Stimulated activated naive B cell treated with anti-CD40 and anti-IgM and Interleukin-4, amounts not matched to agents 10 μg/mL and 1 μg/mL and 100 μg/mL, for 72 hours (primary cell): ENCODE results near the gene ORAI1.
"Not testable (repeated sequence)": the region's sequence is repeated elsewhere in the genome, so short reads cannot be mapped to it uniquely, and the experiment has no call there.

Experiments
- ATAC-seq, 2 donors: fragments of 150-1000 bp; cut with Tn5 transposase; replicated peaks; 2 replicates each; pipeline ENCODE4 v1.10.0; 2021; ENCODE audit warnings: moderate library complexity in 1 of 2
- DNase-seq: peaks from one replicate; pipeline ENCODE4 v3.0.0; 2021
- H3K27ac Mint-ChIP-seq: one replicate; pipeline ENCODE4 v1.8.0; 2022; ENCODE audit warnings: mild to moderate bottlenecking, mixed read lengths
- H3K27me3 Mint-ChIP-seq, 2 donors: one replicate each; pipeline ENCODE4 v1.8.0; 2022; ENCODE audit warnings: mixed read lengths in 2 of 2
- H3K36me3 Mint-ChIP-seq, 2 donors: one replicate each; pipeline ENCODE4 v1.8.0; 2022; ENCODE audit warnings: mixed read lengths in 2 of 2, mild to moderate bottlenecking in 1 of 2
- H3K4me1 Mint-ChIP-seq, 2 donors: one replicate each; pipeline ENCODE4 v1.8.0; 2022; ENCODE audit warnings: mixed read lengths in 2 of 2, mild to moderate bottlenecking in 1 of 2
- H3K4me3 Mint-ChIP-seq, 2 donors: one replicate each; pipeline ENCODE4 v1.8.0; 2022; ENCODE audit warnings: mild to moderate bottlenecking in 2 of 2, mixed read lengths in 2 of 2, moderate library complexity in 1 of 2
- H3K9me3 Mint-ChIP-seq, 2 donors: one replicate each; pipeline ENCODE4 v1.8.0; 2022; ENCODE audit warnings: mixed read lengths in 2 of 2, mild to moderate bottlenecking in 1 of 2

Gene ORAI1

DNA sequence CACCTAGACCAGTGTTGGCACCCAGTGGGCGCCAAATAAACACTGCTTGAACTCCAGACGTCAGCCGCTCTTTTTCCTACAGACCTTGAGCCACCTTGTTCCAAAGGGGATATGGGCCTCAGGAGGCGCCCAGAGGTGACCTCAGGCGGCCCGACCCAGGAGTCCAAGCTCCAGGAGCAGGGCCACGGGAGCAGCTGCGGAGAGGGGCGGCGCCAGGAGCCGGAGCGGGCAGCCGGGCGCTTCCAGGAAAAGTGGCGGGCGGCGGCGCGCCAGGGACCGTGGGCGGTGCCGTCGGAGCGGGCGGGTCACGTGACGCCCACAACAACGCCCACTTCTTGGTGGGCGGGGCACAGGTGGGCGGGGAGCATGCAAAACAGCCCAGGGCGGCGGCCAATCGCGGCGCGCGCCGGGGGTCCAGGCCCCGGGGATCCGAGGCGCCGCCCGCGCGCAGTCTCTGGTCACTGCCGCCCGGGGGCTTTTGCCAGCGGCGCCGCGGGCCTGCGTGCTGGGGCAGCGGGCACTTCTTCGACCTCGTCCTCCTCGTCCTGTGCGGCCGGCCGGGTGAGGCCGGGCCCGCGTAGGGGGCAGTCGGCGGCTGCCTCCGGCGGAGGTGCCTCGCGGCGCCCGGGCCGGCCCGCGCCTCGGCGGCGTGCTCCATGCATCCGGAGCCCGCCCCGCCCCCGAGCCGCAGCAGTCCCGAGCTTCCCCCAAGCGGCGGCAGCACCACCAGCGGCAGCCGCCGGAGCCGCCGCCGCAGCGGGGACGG, at the start of gene ORAI1:
Gene ORAI1 (plus strand): TSS at position 444 of the 766 bp plus-strand sequence.
- ATAC-seq (peak; percentile 59 to 69), DNase-seq (peak; percentile 93)
- H3K4me1 Mint-ChIP-seq = peaks cover 33 to 54% of the 10 kb centered on the region in 2 donors
- H3K27me3 Mint-ChIP-seq = no peaks in the 10 kb centered on the region
- peak within 1 kb of the TSS; percentile 94 for H3K27ac Mint-ChIP-seq
- H3K36me3 Mint-ChIP-seq = peaks cover 27 to 40% of the 10 kb centered on the region in 2 donors
- peaks cover 0 to 1% of the 10 kb centered on the region in 2 donors for H3K9me3 Mint-ChIP-seq
- peak within 1 kb of the TSS; percentile 90 to 94 for H3K4me3 Mint-ChIP-seq

DNA sequence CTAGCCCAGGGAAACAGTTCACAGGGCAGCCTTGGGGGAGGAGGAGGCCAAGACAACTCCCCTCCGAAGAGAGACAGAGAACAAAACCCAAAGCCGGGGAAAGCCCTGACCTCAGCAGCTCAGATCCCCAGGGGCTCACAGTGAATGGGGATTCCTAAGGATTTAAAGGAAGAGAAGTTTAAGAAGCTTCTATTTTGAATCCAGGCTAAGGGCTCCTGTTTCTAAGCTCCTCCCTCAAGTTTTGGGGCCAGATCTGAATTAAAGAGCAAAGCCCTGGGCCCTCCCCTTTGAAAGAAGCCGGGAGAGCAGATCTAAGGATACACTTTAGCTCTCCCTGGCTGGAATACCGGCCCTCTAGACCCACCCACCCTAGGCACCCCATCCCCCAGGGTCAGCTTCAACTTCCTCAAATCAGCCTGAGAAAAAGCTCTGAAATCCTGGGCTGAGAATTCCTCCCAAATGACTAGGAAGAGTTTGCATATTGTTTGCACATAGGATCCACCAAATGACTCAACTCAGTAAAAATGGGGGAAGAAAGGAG, 49.4 kb upstream of the ORAI1 start:
- no peak for ATAC-seq
- Mint-ChIP-seq H3K4me1 (peaks cover 23 to 43% of the 10 kb centered on the region in 2 donors), H3K27ac (no peak overlapping the region)

DNA sequence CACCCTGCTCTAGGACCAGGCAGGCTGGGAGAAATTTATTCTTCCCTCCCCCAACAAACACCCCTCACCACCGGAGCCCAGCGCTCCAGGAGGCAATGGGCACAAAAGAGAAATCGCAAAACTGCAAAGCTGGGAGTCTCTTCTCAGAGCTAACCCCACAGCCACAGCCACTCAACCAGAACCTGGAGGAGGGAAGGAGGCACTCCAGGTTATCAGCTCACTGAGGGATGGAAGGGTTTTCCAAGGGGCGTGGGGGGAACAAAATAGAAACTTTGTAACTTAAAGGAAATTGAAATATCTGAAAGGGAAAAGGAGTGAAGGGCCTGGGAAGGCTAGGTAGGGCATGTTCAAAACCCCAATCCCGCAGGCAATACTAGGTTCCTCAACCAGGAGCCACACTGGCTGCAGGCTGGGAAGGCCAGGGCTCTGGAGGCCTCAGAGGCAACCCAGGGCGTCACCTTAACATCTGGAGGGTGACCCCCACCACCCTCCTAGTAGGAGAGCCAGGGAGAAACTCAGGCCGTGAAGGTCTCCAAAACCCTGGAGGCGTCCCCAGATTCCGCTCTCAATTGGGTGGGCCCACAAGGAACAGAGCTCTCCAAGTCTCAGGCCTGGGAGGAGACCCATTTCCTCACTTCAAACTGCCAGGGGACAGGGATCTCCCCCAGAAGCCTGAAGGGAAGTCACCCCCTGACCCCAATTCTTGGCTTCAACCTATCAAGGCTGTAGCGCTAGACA, 48.7 kb upstream of the ORAI1 start:
- ATAC-seq (no peak), DNase-seq (no peak)
- H3K4me1 Mint-ChIP-seq = peaks cover 27 to 49% of the 10 kb centered on the region in 2 donors
- no peaks in the 10 kb centered on the region for H3K27me3 Mint-ChIP-seq
- H3K4me3 Mint-ChIP-seq = peak overlapping the region in 1 of 2 donors; percentile 9
- no peaks in the 10 kb centered on the region for H3K9me3 Mint-ChIP-seq
- H3K27ac Mint-ChIP-seq = no peak overlapping the region
- peaks cover 4 to 7% of the 10 kb centered on the region in 2 donors for H3K36me3 Mint-ChIP-seq

More for the DNA sequence above, 49.4 kb upstream of the ORAI1 start:
- Mint-ChIP-seq H3K4me3 (peak overlapping the region in 1 of 2 donors; percentile 9), H3K9me3 (no peaks in the 10 kb centered on the region), H3K36me3 (peaks cover 8 to 10% of the 10 kb centered on the region in 2 donors), H3K27me3 (no peaks in the 10 kb centered on the region)
- DNase-seq = no peak

DNA sequence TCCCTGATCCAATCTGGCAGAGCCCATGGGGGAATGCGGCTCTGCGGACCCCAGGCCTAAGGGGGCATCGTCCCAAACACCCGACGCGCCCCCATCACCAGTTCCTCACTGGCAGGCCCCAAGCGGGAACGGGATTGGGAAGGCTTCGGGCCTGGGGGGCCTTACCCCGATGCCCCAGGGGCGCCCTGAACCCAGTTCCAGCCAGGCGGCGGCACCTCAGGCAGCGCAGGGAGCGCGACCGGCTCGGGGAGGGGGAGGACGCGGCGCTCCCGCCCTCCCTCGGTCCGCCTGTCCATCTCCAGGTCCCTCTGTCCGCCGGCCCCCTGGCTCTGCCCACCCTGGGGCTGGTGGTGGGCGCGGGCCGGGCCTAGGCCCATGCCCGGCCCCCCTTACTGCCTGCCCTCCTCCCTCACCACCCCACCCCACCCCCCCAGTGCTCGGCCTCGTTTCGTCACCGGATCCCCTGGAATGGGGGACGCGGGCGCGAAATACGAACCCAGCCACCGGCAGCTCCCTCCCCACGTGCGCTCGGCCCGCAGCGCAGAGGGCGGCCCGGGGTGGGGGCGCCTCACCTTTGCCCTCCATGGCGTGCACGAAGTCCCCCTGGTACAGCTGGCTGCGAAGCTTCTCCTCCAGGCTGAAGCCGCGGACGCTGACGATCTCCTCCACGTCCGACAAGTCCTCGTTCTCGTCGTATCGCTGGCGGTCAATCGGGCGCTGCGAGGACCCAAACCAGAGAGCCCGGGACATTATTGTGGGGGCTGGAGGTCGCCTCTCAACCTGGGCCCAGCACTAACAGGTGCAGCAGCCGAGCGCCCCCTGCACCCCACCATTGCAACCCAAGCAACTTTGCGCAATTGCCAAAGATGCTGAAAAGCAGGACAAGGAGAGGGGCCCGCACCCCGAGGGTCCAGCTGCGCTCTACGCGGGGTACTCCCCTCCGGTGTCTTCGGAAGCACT, 47.8 kb upstream of the ORAI1 start:
- Mint-ChIP-seq H3K27me3 (no peaks in the 10 kb centered on the region), H3K4me3 (peak overlapping the region; percentile 78 to 91), H3K4me1 (peaks cover 29 to 56% of the 10 kb centered on the region in 2 donors), H3K36me3 (peaks cover 4 to 7% of the 10 kb centered on the region in 2 donors), H3K27ac (no peak overlapping the region), H3K9me3 (no peaks in the 10 kb centered on the region)
- no peak for DNase-seq
- ATAC-seq = peak; percentile 4 to 8

DNA sequence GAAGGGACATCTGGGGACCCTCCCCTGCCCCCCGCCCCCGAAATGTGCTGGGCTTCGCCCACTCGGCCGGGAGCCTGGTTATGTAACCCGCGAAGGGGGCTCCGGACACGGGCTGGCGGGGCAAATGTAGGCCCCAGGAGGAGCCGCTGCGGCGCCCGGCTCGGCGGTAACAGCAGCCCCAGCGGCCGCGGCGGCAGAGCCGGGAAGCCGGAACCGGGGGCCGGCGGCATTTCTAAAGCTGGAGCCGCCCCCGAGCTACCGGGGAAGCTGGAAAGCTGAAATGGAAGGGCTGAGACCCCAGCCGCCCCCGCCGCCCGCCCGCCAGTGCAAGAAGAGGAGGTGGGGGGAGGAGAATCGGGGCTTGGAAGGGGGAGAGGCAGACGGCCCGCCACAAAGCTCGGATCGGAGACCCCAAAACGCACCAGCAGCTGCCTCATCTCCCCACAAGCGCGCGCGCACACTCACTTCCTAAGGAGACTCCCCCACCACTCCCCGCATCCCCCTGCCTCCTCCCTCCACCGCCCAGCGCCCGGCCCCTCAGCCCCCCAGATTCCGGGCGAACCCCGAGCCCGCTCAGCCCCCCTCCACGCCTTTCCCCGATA, 47.0 kb upstream of the ORAI1 start:
- ATAC-seq (peak; percentile 22 to 24), DNase-seq (no peak)
- Mint-ChIP-seq H3K27ac (peak overlapping the region; percentile 97), H3K9me3 (no peaks in the 10 kb centered on the region), H3K27me3 (no peaks in the 10 kb centered on the region), H3K4me1 (peaks cover 27 to 49% of the 10 kb centered on the region in 2 donors), H3K36me3 (peaks cover 0 to 2% of the 10 kb centered on the region in 2 donors), H3K4me3 (peak overlapping the region; percentile 90 to 91)

DNA sequence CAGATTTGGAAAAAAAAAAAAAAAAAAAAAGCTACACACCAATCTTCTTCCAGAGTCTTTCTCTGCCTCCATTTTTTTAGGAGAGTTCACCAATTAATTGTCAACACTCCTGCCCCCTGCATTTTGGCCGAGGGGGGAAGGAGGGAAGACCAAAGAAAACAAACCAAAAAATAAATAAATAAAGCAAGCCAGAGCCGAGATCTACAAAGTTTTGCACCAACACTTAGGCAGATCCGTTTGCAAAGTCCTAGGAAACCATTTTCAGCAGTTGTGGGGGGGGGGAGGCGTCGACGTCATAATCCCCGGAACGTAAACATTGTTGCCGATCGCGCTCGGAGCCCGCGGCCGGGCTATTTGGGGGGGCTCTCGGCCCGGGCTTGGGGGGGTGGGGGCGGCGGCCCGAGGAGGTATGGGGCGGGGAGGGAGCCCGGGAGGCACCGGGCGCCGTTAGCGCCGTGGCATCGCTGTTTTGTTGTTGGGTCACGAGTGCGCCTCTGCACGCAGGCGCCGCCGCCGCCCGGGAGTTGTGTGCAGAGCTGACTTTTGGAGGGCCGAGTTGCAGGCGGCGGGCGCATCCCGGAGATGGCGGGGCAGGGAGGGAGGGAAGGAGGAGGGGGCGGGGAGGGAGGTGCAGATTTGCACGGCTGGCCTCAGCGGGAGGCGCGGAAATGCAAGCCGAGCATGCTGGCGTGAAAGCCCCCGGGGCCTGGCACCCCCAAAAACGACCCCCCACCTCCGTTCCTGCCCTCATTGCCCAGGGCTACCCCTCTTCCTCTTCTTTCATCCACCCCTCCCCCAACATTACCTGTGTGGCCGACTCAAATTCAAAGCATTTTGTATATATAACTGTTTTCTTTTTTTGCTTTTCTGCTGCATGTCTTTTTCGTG, 46.1 kb upstream of the ORAI1 start:
- peak overlapping the region; percentile 90 to 91 for H3K4me3 Mint-ChIP-seq

DNA sequence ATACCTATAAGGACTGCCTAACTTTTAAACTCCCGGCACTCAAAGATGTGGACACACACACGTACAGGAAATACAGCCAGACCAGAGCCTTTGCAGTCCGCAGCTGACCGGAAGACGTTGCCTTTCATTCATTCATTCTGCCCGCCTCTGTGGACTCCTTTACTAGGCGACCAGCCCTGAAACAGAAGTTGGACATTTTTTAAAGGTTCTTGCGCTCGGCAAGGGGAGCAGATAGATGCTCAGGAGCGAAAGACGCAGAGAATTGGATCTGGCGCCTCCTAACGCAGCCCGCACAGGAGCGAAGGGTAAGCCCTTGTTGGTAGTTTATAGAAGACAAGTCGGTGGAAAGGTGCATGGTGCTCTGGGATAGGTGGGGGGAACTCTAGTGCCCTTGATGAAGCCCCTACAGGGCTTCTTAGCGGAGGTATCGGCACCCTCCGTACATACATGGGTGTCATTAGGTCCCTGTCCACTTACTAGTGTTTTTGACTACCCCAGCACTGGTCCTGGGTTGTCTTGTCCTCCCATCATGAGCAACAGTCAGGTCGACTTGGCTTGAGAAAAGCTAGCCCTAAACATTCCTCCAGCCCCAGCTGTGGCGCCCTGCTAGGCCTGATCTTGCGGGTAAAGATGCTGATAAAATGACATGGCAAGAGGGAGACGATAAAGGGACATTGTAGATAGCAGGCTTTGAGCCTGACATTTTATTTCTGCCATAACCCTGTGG, 45.2 kb upstream of the ORAI1 start, which contains the start of gene KDM2B:
Gene KDM2B (minus strand): TSS at position 65 of the 727 bp plus-strand sequence. CDS start 112 bp downstream, outside the sequence.
- Mint-ChIP-seq H3K27ac (peak within 1 kb of the TSS; percentile 97), H3K4me1 (peaks cover 27 to 41% of the 10 kb centered on the region in 2 donors), H3K9me3 (no peaks in the 10 kb centered on the region), H3K27me3 (no peaks in the 10 kb centered on the region), H3K36me3 (no peaks in the 10 kb centered on the region), H3K4me3 (peak within 1 kb of the TSS; percentile 90 to 91)
- DNase-seq (no peak), ATAC-seq (peak; percentile 8 to 9)

More for the DNA sequence above, 46.1 kb upstream of the ORAI1 start:
- H3K36me3 Mint-ChIP-seq = no peaks in the 10 kb centered on the region
- H3K9me3 Mint-ChIP-seq = no peaks in the 10 kb centered on the region
- H3K4me1 Mint-ChIP-seq = peaks cover 27 to 43% of the 10 kb centered on the region in 2 donors
- H3K27ac Mint-ChIP-seq = peak overlapping the region; percentile 97
- no peaks in the 10 kb centered on the region for H3K27me3 Mint-ChIP-seq
- ATAC-seq (peak; percentile 64), DNase-seq (peak; percentile 34)

DNA sequence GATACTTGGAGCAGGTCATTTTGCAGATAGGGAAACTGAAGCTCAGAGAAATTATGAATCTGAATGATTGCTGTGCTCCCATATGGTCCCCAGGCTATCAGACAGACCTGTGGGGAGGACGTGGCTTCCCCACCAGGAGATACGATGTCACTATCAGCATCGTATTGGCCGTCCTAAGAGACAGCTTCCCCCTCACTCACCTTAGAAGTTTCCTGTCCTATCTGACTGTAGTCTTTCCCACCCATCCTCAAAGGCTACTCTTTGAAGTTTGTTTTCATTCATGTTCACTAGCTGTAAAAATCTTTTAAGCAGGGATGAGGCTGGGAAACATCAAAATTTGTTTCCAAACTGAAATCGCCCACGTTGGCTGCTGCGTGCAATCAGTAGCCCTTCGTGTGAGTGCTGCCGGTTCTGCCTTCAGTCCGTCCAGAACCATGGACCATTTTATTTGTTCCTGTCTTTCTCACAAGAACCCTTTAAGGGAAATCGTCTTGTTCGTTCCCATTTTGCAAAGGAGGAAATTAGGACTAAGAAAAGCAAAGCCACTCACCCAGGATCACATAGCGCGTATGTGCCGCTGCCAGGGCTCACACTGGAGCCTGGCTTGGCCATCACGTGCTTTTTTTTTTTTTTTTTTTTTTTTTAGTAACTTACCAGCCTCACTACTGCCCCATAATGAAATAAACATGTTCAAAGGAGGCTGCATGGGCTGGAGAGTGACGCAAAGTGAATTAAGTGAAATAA, 44.5 kb upstream of the ORAI1 start:
- no peaks in the 10 kb centered on the region for H3K9me3 Mint-ChIP-seq
- H3K4me1 Mint-ChIP-seq = peaks cover 25 to 37% of the 10 kb centered on the region in 2 donors
- peak overlapping the region; percentile 90 to 91 for H3K4me3 Mint-ChIP-seq
- peak; percentile 28 to 50 for ATAC-seq
- no peaks in the 10 kb centered on the region for H3K36me3 Mint-ChIP-seq
- H3K27ac Mint-ChIP-seq = peak overlapping the region; percentile 66
- no peaks in the 10 kb centered on the region for H3K27me3 Mint-ChIP-seq
- DNase-seq = no peak

DNA sequence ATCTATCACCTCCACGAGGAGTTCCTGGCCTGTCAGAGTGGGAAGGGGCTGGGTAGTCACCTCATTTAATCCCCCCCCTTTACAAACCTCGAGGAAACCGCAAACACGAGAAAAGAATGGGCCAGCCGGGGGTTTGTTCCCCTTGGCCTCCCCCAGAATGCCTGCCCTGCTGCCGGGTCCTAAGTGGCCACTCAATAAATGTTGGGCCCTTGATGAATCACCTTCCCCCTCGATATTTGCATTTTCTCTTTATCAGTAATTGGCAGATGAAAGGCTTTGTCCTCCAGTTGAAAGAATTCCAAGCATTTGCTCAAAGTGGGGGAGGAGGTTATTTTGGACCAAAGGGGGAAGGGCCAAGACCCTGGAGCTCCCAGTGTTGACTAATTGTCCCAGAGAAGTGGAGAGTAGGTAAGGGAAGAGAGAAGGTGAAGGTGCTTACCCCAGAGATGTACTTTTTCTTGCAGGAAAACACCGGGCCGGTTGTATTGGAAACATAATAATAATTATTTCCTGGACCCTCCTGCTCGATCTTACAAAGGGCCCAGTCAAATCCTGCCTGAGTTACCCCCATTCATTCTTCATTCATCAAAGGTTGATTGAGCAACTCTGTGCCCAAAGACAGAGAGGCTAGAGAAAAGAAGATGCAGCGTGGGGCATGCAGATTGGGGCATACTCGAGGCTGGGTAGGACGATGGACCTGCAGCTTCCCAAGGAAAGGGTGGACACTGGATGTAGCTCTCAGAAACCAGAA, 43.6 kb upstream of the ORAI1 start:
- peak overlapping the region; percentile 13 to 40 for H3K4me3 Mint-ChIP-seq
- H3K27me3 Mint-ChIP-seq = no peaks in the 10 kb centered on the region
- no peaks in the 10 kb centered on the region for H3K9me3 Mint-ChIP-seq
- H3K36me3 Mint-ChIP-seq = no peaks in the 10 kb centered on the region
- ATAC-seq = no peak
- no peak for DNase-seq
- peaks cover 20 to 35% of the 10 kb centered on the region in 2 donors for H3K4me1 Mint-ChIP-seq
- H3K27ac Mint-ChIP-seq = peak overlapping the region; percentile 57

DNA sequence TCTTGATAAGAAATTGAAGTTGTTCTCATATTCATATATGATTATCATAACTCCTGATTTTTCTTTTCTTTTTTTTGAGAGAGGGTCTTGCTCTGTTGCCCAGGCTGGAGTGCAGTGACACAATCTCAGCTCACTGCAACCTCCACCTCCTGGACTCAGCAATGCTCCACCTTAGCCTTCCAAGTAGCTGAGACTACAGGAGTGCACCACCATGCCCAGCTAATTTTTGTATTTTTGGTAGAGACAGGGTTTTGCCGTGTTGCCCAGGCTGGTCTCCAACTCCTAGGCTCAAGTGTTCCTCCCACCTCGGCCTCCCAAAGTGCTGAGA, 43.0 kb upstream of the ORAI1 start:
- Mint-ChIP-seq H3K4me1 (peaks cover 20 to 35% of the 10 kb centered on the region in 2 donors), H3K27ac (peak overlapping the region; percentile 25)
- not testable (repeated sequence) for H3K9me3 Mint-ChIP-seq, DNase-seq, ATAC-seq, H3K4me3 Mint-ChIP-seq, H3K36me3 Mint-ChIP-seq, H3K27me3 Mint-ChIP-seq

DNA sequence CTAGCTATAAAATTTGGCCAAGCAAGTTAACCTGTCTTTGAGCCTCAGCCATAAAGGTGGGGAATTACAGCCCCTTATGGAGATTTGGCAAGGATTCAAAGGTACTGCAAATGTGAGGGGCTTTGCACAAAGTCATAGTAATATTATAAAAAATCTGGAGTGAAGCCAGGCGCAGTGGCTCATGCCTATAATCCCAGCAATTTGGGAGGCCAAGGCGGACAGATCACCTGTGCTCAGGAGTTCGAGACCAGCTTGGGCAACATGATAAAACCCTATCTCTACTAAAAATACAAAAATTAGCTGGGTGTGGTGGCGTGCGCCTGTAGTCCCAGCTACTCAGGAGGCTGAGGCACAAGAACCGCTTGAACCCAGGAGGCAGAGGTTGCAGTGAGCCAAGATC, 41.4 kb upstream of the ORAI1 start:
- H3K36me3 Mint-ChIP-seq, H3K27me3 Mint-ChIP-seq, ATAC-seq, H3K9me3 Mint-ChIP-seq, H3K4me3 Mint-ChIP-seq, DNase-seq, H3K27ac Mint-ChIP-seq: not testable (repeated sequence)
- peaks cover 21 to 40% of the 10 kb centered on the region in 2 donors for H3K4me1 Mint-ChIP-seq
